ENCODE results near the gene ZFYVE28.
A peak's percentile ranks its signal among the peaks of the same experiment; 100 is the strongest.

ZFYVE28 gene

DNA sequence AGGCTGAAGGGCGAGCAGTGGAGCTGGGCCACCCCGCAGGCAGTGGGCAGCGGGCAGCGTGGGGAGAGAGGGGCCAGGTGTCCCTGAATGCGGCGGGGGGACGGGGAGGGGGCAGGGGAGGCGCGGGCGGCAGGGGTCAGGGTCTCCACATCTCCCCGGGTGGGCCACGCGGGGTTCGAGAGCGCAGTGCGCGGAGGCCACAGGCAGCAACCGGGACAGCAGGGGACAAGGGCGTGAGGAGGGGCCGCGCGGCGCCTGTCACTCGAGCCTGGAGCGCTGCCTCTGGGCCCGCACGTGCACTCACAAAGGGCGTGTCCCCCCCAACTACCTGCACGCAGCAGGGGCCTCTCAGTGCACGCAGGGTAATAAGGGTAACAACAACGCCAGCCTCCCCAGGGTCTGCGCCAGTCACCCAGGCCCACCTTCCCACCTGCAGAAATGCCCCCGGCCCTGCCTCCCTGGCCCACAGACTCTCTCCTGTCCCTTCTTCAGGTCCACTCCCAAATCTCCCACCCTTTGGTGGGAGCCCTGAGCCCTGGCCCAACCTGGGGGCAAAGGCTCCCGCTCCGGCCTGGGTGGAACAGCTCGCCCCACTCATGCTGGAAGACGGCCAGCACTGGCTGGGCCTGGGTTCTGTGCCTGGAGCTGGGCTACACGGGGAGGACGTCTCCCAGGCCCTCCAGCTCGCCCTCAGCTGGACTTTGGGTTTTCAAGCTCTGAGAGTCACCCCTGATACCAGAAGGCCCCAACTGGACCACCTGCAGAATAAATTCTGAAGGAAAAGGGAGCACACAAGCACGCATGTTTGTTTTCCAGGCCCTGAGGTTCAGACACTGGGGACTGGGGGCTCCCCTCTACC is 53.2 kb downstream of the ZFYVE28 start:
- DNase-seq: no peak

DNA sequence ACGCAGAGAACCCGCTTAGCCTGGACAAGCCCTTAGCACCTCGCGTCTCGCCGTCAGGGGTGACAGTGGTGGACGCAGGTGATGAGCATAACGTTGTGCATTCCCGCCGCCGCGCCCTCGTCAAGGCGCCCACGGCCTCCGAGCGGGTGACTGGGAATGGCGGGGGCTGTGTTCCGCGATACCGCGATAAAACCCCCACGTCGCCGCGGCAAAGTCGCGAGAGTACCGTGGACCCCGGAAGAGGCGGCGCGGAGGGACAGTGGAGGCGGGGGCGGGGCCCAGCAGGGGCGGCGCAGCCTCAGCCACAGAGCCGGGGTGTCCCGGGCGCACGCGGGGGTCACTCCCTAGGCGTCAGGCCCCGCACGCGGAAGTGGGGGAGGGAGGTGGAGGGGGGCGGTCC is 53.8 kb downstream of the ZFYVE28 start:
- DNase-seq: peak; percentile 57 to 66

DNA sequence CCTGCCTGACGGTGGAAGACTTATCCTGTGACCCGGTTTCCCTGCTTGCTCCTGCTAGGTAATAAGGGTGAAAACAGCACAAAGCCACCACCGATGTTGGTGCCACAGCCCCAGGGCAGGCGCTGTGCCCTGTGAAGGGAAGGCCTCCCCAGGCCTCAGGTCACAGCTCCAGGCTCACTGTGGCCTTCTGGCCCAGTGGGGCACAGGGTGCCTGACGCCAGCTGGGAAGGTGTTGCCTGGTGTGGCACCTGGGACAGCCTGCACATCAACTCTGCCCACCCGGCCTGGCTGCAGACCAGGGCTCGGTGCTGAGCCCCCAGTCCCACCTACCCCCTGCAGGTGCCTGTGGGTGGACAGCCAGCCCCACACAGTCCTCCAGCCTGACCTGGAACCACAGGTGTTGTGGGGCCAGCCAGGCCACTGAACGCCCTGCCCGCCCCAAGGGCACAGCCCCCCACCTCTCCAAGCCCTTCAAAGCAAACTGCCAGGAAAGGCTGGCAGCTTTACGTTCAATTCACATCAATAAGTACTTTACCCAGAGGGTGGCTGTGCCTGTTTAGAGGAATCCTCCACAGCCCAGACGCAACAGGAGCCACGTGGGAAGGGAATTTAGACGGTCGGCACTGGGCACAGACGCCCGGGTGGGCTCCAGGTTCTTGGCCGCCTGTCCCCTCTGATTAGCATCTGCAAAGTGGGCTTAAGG is 54.3 kb downstream of the ZFYVE28 start:
- no peak for DNase-seq

DNA sequence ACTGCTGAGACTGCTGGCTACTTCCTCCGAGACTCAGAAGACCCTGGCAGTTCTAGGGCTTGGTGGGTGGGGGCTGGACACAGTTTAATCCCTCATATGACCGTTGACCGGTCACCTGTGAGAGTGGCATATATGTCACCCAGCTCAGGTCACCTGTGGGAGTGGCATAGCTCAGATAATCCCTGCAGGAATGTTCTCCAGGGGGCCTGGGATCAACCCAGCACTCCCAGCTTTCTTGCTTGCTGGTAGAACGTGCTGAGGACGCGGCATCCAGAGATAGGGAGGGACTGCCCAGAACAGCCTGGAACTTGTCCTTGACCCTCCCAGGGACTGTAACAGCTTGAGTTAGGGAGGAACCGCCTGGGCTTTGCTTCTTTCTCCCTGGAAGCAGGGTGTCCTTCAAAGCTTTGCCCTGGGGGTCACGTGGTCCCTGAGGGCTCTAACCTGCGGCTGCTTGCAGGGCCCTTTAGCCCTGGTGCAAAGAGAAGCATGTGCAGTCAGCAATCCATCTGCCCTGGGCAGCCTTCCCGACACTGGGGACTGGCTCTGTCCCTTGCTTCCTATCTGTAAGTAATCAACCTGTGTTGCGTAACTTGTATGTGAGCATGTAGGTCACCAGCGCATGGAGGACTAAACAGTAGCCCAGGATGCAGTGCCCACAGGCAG is 55.3 kb downstream of the ZFYVE28 start:
- no peak for DNase-seq

DNA sequence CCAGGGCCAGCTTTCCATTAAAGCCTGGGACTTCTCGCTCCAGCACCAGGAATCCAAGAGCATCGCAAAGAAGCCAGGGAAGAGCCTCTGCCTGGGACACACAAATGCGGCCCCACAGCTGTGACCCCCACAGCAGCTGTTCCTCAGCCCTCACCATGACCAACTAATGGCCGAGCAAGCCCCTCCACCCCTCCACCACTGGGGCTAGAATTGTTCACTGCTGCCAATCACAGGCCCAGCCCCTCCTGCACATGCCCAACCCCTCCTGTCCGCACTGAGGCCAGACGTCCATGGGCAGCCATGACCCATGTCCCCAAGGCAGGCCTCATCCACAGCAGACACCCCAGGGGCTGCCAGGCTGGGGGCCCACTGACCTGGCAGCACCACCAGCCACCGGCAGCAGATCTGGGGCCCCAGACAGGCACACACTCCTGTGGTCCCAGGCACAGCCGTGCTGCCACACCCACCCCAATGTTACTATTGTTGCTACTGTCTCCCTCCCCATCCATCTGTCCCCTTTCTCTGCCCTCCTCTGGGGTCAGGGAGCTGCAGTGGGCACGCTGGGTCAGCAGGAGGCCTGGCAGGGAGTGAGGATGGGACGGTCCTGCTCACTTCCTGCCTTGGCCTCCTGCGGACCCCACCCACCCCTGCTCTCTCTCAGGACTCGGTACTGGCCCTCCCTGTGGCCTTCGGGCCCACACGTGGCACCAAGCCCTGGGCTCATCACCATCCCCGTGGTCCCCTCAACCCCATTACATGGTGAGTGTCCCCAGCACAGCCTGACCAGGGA is 56.0 kb downstream of the ZFYVE28 start:
- DNase-seq: no peak

DNA sequence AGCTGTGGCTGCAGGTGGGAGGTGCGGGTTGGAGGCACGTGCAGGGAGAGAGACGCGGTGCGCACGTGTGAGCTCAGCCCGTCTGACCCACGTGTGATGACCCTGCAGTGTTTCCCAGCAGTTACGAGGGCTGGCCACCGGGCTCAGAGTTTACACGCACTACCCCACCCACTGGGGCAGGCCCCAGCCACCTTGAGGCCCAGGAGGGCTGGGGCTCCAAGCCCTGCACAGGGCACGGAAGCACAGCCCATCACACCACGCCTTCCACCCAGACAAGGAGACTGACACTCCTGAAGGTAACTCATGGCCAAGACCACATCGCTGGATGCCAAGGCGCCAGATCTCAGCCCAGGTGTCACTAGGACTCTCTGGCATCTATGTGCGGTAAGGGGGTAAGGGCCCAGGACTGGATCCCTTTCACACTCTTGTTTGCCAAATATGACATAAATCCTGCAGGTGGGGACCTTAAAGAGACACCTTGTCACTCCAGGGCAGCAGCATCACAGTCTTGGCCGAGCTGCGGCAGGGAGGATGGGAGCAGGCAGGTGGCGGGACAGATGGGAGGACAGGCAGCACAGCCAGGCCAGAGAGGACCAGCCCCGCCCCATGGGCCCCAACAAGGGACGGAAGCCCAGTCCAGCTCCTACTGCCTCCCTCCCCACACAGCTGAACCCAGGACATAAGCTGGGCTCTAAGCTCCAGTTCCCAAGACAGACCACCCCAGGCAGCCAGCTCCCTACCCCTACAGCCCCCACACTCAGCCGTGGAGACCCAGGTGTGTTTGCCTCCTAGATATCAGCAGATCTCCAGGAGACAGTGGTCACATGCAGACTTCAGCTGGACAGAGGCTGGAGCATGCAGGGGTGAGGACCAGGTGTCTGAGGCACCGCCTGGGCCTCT is 56.8 kb downstream of the ZFYVE28 start:
- DNase-seq: no peak

DNA sequence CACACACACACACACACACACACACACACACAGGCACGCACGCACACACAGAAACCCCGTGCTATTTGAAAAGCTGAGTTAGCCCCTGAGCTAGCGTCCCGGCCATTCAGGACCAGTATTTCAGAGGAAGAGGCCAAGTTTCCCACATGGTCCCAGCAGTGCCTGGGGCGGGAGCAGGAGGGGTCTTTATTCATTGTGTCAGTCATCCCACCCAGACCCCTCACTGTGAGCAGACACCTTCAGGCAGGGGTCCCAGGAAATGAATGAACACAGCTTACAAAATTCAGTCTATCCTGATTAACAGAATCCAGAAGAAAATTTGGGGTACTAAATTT is 58.1 kb downstream of the ZFYVE28 start:
- DNase-seq: no peak

DNA sequence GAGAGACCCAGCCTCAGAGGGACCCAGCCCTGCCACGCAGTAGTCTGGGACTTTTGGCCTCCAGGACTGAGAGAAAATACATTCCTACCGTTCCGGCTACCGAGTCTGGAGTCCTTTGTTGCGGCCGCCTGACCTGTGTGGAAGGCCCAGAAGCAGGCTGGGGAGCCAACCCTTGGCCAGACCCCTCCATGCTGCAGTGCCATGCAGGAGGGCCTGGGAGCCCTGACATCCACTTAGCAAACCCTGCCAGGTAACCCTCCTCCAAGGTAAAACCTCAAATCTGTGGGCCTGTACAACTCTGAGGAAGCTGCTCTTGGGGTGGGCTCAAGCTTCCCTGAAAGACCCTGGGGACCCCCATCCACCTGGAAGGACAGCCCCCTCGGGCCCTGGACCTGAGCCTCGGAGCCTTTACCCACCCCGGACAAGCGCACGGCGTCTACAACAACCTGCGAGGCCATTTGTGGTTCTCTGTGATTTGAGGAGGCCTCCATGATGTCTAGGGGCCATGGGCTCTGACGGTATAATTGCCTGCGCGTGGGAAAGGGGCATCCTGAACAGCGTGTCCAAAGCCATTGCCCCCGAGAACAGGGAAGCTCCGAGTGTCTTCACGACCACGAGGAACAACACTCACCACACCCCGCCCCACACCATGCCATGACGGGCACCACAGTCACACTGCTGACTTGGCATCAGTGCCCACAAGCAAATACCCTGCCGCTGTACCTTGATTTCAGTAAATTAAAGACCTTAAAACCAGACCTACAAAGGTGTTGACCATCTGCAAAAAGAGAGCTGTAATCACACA is 58.7 kb downstream of the ZFYVE28 start:
- DNase-seq: no peak

DNA sequence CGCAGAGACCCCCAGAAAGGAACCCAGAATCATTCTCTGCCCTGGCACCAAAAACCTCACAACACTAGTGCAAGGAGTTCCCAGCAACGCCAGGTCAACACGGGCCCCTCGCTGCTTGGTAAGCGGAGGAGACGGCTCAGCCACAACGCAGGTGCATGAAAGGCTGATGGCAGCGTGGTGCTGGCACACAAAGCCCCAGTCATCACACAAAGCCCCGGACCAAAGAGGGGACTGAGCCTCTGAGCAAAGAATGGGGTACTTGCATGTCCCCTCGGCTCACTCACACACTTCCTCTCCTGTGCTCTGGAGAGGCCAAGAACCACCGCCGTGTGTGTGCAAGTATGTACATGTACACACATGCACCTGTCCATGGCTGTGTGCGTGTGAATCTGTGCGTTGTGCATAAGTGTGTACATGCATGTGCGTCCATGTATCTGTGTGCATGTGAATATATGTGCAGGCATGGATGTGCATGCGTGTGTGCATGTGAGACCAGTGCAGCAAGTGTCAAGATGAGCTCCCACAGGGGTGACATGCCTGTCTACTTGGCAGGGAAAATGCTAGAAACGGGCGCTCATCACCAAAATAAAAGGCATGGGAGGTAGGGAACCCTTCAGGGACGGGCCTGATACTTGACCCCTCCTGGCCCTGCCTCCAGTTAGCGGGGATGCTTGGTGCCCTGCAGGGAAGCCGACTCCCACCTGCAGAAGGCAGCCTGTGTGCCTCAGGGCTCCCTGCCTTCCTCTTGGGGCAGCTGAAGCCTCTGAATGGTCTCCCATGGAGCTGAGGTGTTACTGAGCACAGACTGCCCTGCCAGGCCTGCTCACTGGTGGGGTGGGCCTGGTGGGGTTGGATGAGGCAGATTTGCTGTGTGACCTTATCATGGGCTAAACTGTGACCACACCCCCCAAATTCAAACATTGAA is 60.4 kb downstream of the ZFYVE28 start:
- DNase-seq: no peak

DNA sequence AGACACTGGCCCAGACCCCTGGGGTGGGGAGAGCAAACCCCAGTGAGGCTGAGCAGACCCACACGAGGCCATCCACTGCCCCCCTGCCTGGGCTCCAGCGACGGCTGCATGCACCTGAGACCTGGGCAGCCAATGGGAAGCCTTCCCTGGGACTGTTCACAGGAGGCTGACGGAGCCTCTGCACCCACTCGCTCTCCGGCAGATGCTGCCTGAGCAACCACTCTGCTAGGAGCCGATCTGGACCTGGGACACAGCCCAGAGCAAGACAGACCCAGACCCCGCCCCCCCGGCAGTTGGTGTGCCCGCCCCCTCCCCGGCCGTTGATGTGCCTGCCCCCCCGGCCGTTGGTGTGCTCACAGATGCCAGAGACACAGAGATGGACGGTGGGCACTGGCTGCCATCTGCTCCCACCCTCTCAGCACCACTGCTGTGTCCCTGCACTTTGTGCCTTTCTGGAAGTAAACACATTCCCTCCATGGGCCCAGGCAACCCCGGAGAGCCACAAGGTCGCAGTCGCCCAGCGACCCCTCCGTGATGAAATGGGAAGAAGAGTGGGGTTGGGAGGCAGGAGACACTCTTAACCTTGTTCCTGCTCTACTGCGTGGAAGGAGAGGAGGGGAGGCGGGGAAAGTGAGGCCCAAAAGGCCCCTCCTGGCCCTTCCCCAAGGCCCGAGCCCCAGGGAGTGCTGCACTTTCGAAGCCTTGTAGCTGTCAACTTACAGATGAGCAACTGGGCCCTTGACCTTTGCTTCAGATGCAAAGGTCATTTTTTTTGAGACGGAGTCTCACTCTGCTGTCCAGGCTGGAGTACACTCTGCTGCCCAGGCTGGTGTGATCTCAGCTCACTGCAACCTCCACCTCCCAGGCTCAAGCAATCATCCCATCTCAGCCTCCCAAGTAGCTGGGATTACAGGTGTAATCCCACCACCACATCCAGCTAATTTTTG is 62.0 kb downstream of the ZFYVE28 start:
- DNase-seq: no peak

DNA sequence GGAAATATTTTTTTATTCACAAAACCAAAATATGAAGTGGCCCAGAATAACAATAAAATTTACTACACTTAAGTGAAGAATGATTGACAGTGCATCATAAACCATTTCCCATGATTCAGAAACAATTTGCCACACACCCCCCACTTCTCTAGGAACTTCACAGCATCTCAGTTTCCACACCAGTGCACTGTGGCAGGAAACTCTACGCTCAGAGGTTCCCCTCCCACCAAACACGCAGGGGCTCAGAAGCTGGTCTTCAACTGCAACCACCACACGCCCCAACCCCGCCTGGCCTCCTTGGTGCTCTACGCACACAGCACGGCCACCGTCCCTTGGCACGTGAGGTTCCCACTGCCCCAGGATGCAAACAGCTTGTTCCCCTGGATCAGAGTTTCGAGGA is 63.7 kb downstream of the ZFYVE28 start:
- DNase-seq: no peak

DNA sequence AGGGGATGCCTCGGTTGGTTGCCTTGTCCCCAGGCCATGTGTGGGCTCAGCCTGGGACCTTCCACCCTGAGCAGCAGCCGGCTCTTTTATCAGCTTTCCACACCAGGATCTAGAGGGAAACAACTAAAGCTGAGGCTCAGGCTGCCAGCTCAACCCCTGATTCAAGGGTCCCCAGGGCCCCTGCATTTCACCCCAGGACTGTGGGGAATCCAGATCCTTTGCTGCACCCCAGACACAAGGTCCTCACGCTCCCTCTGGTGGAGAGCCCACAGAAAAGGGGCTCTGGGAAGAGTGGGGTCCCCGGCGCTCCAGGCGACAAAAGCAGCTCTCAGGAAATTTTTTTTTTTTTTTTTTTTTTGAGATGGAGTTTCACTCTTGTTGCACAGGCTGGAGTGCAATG is 64.3 kb downstream of the ZFYVE28 start:
- no peak for DNase-seq

DNA sequence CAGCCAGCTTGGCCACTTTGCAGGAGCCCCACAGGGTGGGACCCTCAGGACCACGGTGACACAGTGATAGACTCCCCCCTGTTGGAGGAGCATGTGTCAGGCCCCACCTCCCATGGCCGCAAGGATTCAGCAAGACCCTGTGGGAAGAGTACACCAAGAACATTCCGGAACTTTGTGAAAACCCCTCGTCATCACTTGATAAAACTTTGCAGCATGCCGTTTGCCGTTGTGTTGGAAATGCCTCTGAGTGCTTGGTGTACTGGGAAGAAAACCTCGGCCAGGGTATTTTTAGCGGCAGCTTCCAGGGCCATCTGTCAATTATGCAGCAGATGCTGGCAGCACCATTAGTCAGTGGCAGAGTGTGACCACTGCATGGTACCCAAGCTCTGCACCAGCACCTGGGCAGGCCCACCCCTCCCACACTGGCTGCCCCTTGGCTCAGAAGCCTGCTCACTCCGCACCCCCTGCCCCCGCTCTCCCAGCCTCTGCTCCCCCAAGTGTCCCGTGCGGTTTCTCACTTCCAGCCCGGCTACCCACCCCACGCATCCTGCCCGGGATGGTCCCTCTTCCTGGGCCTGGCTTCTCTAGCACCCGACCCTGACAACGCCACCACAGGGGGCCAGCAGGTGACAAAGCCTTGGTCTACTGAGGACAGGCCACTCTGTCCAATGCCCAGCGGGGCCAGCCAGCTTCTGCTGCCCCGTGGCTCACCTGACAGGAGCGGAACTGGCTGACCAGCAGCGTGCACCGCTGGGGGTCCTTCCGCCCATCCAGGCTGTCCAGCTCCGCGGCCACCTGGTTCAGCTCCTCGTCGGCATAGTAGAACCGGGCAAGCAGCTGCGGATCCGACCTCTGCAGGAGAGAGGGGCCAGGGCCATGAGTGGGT is 65.0 kb downstream of the ZFYVE28 start:
- no peak for DNase-seq

DNA sequence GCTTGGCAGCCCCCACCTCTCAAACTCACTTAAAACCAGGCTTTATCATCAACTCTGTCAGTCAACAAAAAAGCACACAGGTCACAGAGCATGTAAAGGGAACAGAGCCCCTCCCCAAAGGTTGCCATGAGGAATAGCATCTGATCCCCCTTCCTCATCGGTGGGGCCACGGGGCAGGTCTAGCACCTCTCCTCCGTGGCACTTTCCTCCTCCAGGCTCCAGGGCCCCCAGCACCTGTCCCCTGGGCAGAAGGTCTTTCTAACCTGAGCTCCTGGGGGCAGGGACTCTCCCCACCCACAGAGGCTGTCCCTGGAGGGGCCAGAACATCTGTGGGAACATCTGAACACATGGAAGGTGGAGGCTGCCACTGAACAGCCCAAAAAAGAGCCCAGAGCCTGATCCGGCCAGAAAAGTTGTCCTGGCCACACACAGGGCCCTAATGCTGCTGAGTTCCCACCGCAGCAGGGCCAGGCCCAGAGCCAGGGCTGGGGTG is 65.7 kb downstream of the ZFYVE28 start:
- DNase-seq: no peak

DNA sequence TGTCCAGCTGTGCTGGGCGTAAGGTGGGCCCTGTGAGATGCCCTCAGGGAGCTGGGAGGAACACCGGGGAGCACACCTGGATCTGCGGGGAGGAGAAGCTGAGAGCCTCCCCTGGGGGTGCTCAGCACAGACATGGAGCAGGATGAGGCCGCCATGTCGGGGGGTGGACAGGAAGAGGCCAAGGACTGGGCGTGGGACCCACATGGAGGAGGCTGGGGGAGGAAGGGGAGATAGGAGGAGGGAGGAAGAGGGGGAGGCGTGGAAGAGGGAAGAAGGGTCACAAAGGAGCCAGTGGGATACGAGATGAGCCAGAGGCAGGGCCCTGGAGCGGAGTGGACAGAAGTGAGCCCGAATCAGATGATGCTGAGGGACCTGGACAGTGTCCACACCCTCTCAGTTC is 66.3 kb downstream of the ZFYVE28 start:
- DNase-seq: no peak

DNA sequence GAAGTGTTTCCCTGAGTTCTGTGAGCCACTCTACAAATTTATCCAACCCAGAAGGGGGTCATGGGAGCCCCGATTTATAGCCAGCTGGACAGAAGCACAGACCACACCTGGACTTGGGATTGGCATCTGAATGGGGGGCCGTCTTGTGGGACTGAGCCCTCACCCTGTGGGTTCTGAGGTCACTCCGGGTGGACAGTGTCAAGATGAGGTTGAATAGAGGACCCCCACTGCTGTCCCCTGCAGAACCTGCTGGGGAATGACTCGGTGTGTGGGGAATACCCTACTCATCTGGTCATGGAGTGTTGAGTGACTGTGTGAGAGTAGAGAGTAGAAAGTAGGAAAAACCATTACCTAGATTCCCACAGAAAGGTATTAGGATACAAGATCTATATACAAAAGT is 67.5 kb downstream of the ZFYVE28 start:
- DNase-seq: no peak

DNA sequence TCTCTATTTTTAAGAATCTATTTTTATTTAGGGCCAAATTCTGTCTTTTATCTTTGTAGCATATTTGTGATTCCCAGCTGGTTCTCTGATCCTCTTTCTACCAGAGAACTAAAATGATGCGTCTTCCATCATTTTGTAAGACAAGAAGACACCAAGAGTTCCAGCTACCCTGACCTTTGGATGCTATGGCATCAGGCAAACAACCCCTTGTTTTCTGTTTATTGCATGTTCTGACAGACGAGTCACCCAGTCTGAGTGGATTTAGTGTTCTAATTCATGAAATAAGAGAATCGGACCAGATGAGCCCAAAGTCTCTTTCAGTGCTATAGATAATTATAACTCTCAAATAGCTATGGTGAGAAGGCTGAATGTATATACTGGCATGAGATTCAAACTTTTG is 69.7 kb downstream of the ZFYVE28 start:
- DNase-seq: no peak

DNA sequence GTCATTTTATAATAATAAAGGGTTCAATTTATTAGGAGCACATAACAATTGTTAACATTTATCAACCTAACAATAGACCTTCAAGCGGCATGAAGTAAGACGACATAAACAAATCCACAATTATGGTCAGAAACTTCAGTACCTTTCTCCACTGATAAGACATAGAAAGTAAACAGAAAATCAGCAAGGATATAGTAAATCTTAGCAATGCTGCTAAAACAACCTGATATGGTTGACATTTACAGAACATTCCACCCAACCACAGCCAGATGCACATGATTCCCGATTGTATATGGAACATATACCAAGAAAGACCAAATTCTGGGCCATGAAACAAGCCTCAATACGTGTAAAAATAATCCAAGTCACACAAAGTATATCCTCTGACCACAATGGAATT is 71.3 kb downstream of the ZFYVE28 start:
- no peak for DNase-seq

Data from activated CD4-positive, alpha-beta T cell treated with anti-CD3 and anti-CD28 coated beads, Interleukin-2, amount 50 U/mL, for 48 hours (primary cell).